HG02840 (cell line): ENCODE results near the gene SPSB3.

Experiments
- ATAC-seq: cut with Tn5 transposase; IDR thresholded peaks from one replicate; pipeline ENCODE4 v1.9.1; 2021; ENCODE audit warnings: mild to moderate bottlenecking, moderate library complexity, moderate number of reproducible peaks; ENCODE audit not compliant: unreplicated experiment, low FRiP score

SPSB3 gene

DNA sequence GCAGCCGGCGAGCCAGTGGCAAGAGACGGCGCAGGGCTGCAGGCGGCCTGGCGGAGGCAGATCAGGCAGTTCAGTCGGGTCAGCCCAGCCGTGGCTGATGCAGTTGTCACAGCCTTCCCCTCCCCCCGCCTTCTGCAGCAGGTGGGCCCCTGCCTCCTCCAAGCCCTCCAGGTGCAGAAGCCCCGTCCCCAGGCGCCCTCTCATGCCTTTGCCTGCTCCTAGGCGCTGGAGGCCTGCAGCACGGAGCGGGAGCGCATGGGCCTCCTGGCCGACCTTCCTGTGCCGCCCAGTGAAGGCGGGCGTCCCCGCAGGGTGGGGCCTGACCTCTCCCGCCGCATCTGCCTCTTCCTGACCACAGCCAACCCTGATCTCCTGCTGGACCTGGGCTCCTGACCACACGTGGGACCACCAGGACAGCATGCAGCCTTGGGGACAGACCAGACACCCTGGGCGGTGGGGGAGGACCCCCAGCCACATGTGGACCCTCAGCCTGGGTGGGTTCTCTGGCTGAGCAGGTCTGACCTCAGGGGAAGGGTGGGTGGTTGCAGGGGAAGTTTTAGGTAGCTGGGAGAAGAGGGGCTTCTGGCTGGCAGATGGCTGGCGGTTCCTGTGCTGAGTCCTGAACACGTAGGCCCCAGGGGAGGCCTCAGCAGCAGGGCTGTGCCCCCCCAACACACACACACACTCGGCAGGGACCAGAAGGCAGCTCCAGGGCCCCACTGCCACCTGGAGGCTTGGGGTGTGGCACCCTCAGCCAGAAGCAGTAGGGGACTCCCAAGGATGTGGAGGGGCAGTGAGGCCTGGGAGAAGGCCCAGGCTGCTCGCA, 6.3 kb downstream of the SPSB3 start:
- no peak for ATAC-seq

DNA sequence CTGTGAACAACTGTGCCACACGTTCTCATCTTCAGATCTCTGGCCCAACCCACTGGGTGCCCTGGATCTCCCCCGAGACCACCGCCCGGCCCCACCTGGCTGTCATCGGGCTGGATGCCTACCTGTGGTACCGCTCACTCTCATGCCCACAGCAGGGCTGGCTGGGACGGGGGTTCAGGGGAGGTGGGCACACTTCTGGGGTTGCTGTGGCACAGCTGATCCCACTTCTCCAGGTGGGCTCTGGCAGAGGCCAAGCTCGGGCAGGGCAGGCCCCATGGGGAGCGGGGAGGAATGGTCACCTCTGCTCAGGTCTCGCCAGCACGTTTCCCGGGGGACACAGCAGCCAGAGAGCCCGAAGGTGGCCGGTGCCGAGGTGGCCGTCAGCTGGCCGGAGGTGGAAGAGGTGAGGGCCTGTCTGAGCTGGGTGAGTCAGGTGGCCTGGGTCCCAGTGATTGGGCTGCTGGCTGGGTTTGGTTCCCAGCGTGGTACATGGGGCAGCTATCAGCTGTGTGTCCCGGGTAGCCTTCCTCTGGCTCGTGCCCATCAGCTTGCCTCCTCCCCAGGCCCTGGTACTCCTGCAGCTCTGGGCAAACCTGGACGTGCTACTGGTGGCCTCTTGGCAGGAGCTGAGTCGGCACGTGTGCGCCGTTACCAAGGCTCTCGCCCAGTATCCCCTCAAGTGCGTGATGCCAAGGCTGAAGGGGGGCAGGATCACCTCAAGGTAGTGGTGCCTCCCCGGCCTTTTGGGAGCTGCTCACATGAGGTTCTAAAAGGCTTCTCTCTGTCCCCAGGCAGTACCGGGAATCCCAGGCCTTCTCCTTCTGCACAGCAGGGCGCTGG, 7.1 kb downstream of the SPSB3 start:
- no peak for ATAC-seq

DNA sequence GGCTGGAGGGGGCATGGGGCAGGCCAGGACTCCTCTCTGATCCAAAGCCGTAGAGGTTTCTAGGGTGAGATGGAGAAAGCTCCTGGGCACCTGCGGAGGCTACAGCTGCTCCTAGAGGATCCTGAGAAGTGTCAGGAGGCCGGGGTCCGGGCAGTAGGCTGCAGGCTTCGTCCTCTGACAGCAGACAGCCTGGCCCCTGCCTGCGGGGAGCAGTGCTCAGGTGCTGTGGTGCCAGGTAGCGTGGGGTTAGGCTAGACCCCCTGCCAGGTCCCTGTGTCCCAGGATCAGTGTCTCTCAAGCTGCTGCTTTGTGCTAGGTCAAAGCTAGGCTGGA, 8.0 kb downstream of the SPSB3 start:
- no peak for ATAC-seq

DNA sequence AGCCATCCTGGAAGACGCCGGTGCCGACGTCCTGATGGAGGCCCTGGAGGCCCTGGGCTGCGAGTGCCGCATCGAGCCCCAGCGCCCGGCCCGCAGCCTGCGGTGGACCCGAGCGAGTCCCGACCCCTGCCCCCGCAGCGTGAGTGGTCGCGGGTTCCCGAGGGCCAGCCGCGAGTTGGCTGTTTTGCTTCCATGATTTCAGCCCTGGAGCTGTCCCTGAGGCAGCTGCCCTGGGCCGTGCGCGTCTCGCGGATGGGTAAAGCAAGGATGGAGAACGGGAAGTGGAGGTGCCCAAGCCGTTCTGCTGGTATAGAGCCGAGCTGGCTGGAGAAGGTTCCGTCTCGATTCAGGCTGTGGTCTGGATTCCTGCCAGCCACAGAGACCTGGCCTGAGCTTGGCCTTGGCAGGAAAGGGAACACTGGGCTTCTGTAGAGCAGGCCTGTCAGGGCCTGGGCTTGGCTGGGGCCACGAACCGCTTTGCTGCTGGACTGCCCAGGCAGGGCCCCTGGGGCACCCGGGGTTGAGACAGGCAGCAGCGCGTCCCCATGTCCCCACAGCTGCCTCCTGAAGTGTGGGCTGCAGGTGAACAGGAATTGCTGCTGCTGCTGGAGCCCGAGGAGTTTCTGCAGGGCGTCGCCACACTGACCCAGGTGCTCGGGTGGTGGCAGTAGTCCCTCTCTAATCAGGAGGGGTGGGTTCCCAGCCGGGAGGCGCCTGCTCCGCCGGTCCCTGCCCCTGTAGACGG, 8.5 kb downstream of the SPSB3 start:
- ATAC-seq = no peak

DNA sequence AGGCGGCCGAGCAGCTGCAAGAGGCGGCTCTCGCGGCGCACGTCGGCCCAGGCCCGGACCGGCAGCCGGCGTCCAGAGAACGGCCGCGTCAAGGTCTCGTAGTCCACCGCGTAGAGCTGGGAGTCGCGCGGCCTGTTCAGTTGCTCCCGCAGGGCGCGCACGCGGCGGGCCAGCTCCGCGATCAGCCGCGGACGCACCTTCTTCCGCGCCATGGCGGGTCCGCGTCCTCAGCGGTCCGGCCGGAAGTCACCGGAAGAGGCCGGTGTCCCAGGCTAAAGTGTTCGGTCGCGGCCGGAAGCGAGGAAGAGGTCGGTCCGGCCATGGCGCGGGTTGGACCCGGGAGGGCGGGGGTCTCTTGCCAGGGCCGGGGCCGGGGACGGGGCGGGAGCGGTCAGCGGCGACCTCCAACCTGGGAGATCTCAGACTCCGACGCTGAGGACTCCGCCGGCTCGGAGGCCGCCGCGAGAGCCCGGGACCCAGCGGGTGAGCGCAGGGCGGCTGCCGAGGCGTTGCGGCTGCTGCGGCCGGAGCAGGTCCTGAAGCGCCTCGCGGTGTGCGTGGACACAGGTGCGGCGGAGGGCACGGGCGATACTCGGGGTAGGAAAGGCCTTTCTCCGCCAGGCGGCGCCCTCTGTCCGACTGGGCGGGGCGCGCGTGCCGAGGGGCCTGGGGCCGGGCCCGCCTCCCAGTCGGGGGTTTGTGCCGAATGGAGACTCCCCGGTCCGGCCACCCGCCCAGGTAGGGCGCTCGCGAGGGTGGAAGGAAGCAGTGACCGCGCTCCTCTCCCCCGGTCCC, 9.3 kb downstream of the SPSB3 start, which contains the start of gene MRPS34:
TSS of gene MRPS34 (minus strand) at position 227 of the 795 bp plus-strand sequence. CDS start at position 212, 15 bp downstream.
- peak; percentile 45 for ATAC-seq

DNA sequence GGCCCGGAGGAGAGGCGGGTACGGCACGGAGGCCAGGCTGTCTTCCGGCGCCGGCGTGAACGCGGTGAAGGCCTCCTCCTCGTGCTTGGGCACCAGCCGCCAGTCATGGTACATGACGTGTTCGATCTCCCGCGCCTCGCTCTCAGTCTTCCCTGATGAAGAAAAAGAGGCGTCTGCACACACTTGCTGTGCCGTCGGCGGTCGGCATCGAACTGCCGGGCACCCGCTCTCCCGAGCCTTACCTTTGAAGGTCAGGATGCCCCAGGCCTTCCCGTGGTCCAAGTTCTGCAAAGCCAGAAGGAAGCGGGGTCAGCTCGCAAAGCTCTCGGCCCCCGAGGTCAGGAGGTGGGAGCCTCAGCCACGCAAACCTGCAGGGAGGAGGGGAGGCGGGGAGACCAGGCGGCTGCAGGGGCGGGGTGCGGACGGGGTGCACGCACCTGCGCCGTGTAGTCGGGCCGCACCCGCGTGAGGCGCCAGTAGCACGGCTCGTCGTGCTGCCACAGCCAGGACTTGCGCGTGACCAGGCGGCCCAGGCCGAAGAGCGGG, 9.9 kb downstream of the SPSB3 start, which contains the start of gene EME2:
TSS of gene EME2 (plus strand) at position 449 of the 546 bp plus-strand sequence. CDS start 418 bp downstream, outside the sequence.
- ATAC-seq = peak; percentile 9

DNA sequence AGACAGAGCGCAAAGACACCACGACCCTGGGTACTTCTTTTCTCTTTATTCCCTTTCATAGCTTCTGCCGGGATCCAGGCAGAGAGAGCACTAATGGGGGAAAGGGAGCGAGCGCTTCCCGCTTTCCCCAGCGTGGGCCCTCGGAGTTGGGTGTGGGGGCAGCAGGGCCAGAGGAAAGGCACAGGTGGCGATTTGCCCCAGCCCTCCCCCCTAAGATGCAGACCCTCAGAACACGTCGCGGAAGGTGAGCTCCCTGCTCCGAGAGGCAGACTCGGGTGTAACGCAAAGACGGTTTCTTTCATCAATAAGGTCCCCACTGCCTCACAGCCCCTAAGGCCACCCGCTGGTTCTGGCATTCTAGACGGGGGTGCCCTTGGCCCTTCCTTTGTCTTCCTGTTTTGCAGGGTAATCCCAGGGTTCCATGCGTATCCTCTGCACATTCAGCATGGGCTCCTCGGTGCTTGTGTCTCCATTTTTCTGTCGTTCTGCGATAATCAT, 10.5 kb downstream of the SPSB3 start:
- no peak for ATAC-seq

DNA sequence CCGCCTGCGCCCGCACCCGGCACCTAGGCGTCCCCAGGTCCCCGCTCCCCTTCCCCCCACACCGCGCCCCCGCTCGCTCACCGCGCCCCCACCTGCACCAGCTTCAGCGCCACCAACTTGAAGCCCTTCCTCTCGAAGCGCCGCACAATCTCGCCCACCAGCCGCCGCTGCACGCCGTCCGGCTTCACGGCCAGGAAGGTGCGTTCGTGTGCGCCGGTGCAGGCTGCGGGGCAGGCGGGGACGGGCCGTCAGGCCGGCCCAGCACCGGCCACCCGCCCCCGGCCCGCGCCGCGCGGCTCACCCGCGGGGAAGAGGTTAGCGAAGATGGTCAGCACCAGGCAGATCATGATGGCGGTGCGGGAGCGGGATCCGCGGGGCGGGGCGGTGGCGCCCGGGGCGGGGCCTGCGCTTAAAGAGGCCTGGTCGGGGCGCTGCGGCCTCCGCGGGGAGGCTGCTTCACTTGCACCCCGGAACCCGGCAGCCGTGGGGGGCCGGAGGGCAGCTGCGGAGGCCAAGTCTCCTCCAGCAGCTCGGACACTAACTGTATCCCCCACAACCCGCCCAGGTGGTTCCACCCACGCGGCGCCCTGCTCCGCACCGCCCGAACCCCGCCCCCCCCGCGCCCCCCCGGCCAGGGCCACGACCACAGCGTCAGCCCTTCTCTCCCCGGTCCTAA, 11.0 kb downstream of the SPSB3 start, which contains the start of gene NME3:
TSS of gene NME3 (minus strand) at position 356 of the 676 bp plus-strand sequence. CDS start at position 347, 9 bp downstream.
- ATAC-seq = no peak

DNA sequence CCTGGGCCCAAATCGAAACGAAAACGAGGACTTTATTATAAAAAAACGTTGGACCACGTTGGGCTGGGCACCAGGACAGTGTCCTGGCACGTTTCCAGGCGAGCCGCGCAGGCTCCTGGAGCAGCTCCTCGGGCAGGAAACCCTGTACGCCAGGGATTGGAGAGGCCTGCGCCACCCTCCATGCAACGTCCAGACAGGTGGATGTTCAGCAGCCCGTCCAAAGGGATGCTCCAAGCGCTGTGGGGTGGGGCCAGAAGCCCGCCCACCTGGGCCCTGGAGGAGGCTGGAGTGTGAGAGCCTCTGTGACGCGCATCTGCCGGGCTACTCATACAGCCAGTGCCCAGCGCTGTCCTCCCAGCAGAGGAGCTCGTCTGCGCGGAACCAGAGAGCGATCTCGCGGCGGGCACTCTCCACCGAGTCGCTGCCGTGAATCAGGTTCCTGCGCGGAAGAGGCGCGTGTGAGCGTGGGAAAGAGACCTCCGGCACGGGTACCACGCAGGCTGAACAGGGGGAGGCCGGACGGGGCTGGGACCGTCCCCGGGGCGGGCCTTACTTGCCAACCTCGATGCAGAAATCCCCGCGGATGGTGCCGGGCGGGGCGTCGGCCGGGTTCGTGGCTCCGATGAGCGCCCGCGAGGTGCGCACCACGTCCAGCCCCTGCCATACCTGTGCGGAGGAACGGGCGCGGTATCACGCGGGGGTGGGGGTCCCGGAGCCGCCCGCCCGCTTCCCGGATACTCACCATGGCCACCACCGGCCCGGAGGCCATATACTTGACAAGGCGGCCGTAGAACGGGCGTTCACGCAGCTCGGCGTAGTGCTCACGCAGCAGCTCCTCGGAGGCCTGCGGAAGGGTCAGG, 11.8 kb downstream of the SPSB3 start:
- no peak for ATAC-seq

DNA sequence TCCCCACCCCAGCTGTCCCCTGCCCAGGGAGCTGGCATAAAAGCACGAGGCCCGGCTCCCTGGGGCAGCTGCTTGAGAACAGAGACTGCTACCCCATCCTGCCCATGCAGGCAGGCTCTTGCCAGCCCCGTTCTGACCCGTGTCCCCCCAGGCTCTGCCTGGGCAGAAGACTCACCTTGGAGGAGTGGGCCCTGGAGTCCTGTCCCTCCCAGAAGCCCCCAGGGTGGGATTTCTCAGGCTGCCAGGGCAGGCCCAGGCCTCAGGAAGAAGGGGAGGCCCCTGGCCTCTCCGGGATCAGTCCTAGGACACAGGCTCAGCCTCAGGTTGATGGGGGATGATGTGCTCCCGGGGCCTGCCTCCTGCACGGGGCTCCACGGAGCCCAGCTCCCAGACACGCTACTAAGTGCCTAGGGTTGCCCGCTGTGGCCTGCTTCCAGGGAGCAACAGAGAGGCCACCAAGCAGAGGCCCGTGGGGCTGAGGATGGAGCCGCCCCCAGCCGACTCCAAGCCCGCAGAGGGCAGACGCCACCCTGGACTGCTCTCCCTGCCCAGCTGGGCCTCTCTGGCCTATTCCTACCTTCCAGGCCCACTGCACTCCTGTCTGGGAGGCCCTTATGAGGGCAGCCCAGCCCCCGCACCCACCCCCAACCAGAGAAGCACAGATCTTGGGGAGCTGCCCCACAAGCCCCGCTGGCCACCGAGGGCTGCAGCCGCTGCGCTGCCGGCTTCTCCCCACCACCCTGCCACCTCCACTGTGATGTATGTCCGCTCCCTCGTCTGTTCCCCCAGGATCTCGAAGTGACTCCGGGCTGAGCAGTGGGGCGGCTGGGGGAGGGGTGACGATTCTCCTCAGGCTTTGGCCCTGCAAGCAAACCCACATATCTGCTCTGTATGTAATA, 12.7 kb downstream of the SPSB3 start:
- no peak for ATAC-seq

DNA sequence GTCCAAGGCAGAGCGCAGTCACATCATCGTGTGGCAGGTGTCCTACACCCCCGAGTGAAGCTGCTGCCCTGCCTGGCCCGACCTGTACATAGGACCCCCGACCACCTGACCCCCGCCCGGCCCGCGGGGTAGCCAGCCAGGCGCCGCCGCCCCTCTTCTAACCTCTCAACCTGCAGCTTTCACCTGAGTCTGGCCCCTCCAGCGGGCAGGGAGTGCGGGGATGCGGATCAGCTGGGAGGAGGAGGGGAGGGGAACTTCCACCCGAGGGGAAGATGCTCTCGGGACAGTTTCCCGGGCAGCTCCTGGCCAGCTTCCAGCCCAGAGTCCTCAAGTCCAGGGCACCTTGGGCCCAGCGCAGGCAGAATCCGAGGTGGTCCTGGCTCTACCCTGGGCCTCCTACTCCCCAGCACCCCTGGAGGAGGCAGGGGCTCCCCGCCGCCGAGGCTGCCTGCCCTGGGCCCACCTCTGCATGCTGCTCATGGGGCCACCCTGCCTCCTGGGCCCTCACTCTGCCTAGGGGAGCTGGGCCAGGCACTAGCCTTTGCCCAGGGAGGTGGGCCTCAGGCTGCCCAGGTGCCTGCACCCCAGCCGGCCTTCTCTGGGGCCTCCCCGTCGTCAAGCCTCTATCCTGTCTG, 13.5 kb downstream of the SPSB3 start:
- no peak for ATAC-seq

DNA sequence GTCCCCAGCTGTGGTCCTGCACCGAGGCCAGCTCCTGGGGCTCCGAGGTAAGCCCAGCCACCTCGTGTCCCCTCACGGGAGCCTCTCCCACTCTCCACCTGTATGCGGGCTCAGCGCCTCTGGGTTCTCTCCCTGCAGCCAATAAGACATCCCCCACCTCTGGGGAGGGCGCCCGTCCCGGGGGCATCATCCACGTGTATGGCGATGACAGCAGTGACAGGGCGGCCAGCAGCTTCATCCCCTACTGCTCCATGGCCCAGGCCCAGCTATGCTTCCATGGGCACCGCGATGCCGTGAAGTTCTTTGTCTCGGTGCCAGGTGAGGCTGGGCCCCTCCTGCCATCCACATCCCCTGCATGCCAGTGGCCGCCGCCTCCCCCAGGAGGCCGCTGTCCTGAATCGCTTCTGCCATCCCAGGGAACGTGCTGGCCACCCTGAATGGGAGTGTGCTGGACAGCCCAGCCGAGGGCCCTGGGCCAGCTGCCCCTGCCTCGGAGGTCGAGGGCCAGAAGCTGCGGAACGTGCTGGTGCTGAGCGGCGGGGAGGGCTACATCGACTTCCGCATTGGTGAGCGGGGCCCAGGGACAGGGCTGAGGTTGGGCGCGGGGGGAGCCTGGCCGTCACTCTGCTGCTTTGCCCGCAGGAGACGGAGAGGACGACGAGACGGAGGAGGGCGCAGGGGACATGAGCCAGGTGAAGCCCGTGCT, 14.2 kb downstream of the SPSB3 start:
- no peak for ATAC-seq

DNA sequence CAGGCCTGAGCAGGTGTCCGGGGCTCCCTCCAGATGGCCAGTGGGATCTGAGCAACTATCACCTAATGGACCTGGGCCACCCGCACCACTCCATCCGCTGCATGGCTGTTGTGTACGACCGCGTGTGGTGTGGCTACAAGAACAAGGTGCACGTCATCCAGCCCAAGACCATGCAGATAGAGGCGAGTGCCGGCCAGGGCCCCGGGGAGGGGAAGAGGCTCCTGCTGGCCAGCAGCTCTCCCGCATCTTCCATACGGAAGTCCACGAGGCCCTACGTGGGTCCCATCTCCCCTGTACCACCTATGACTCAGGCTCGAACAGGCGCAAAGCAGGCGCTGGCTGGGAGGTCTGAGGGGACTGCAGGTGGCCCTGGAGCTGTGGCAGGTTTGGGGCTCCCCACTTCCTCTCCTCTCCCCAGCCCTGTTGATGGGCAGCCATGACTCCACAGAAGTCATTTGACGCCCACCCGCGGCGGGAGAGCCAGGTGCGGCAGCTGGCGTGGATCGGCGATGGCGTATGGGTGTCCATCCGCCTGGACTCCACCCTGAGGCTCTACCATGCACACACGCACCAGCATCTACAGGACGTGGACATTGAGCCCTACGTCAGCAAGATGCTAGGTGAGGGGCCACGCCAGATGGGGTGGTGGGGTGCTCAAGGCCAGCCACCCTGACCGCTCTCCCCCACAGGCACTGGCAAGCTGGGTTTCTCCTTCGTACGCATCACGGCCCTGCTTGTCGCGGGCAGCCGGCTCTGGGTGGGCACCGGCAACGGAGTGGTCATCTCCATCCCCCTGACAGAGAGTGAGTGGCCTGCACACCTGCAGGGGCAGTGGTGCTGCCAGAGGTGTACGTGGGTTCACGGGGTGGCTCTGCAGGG, 15.0 kb downstream of the SPSB3 start:
- ATAC-seq = no peak

DNA sequence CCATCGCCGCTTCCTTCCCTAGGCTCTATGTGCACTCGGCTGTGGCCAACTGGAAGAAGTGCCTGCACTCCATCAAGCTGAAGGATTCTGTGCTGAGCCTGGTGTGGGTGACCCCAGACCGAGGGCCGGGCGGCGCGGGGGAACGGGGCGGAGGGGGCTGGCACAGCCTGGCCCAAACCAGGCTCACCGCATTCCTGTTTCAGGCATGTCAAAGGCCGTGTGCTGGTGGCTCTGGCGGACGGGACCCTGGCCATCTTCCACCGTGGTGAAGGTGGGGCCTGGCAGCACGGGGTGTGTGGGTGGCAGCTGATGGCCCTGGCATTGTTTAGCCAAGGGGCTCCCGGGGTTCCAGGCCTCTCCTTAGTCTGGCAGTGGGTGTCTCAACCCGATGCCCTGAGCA, 15.7 kb downstream of the SPSB3 start:
- ATAC-seq = no peak

DNA sequence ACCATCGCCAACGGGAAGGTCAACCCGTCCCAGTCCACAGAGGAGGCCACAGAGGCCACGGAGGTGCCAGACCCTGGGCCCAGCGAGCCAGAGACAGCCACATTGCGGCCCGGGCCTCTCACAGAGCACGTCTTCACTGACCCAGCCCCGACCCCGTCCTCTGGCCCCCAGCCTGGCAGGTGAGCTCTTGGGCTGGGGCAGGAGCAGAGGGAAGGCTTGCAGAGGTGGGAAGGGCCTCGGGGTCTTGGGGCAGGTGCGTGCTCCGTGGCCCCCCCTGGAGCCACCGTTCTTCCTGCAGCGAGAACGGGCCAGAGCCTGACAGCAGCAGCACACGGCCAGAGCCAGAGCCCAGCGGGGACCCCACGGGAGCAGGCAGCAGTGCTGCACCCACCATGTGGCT, 16.1 kb downstream of the SPSB3 start:
- ATAC-seq = no peak
